ENCODE data around the gene ZWILCH.

ZWILCH gene

GRCh38 chr15:66567897-66568296 is 62.8 kb downstream of the ZWILCH start:
- TF ChIP-seq CTCF (IDR thresholded peaks at IDR 0.05; ENCODE audit: insufficient read depth, missing control alignments), result no peak

DNA sequence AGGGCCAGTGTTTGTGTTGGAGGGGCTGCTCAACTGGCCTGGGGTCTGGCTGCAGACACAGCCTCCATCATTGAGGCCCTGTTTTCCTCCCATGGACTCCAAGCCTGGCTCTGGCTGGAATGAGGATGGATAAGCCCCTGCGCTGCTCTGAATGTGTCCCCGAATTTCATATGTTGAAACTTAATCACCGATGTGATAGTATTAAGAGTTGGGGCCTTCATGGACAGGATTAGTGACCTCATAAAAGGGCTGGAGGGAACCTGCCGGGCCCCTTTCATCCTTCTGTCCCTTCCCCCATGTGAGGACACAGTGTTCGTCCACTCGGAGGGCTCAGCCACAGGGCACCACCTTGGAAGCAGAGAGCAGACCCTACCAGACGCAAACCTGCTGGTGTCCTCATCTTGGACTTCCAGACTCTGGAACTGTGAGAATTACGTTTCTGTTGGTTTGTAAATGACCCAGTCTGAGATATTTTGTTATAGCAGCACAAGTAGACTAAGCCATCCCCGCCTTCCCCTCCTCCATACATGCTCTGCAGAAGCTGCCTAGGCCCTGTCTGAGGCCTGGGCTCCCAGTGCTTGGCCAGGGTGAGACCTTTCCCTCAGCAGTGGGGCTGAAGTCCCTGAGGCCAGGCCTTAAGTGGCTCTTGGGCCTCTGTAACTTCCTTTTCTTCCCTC is 64.5 kb downstream of the ZWILCH start:
- FAIRE-seq, result no peak
- no peak for TF ChIP-seq CTCF (IDR thresholded peaks at IDR 0.05; ENCODE audit: insufficient read depth, missing control alignments)
- DNase-seq (ENCODE audit: insufficient read length, low spot score), result no peak

More at GRCh38 chr15:66567897-66568296, 62.8 kb downstream of the ZWILCH start:
- DNase-seq (ENCODE audit: insufficient read length, low spot score) (no peak), FAIRE-seq (no peak)

DNA sequence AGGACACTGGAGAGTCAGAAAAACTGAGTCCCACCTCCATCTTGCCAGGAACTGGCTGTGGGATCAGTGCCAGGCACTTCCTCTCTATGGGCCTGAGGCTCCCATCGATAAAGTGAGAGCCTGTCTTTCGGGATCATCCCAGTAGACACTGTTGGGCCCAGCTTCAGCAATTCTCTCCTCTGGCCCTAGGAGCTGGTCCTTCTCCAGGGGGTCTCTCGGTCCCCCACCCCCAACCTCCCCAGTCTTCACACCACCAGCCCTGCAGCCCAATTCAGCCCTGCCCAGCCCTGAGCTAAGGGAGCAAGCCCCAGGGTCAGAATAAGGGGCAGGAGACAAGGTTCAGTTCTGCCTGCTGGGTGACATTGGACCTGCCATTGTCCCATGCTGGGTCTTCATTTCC is 65.2 kb downstream of the ZWILCH start:
- no peak for DNase-seq (ENCODE audit: insufficient read length, low spot score)
- FAIRE-seq, result no peak
- no peak for TF ChIP-seq CTCF (IDR thresholded peaks at IDR 0.05; ENCODE audit: insufficient read depth, missing control alignments)

GRCh38 chr15:66570842-66571478 is 65.8 kb downstream of the ZWILCH start:
- DNase-seq (ENCODE audit: insufficient read length, low spot score), result no peak
- FAIRE-seq, result no peak
- TF ChIP-seq CTCF (IDR thresholded peaks at IDR 0.05; ENCODE audit: insufficient read depth, missing control alignments), result no peak

DNA sequence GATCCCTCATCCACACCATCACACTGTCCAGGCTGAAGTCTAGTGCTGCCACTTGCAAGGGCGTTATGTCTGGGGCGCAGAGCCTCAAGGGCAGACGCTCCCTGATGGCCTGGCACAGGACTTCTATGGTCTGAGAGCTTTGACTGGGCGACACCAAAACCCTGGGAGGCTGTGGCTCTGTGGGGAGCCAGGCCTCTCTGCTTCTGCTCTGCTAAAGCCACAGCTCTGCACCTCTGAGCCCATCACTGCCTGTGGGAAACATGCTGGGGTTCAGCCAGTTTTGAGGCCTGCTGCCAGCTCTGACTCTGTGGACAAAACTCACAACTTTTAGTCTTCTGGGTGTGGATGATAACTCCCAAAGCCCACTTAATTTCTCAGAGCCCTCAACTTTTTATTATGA is 67.0 kb downstream of the ZWILCH start:
- no peak for DNase-seq (ENCODE audit: insufficient read length, low spot score)
- TF ChIP-seq CTCF (IDR thresholded peaks at IDR 0.05; ENCODE audit: insufficient read depth, missing control alignments), result no peak
- FAIRE-seq, result no peak

GRCh38 chr15:66573348-66573718 is 68.2 kb downstream of the ZWILCH start:
- TF ChIP-seq CTCF (IDR thresholded peaks at IDR 0.05; ENCODE audit: insufficient read depth, missing control alignments), result no peak
- DNase-seq (ENCODE audit: insufficient read length, low spot score), result no peak
- no peak for FAIRE-seq

Data from D721Med (cell line).